Measurements from ENCODE around the gene SARDH. TPM values are rescaled to one million over a fixed set of nuclear protein-coding genes. Genes with fewer than 3 reads are reported as not detected.
A peak's percentile ranks its signal among the peaks of the same experiment; 100 is the strongest.

Gene SARDH
- total and polyA plus RNA-seq, 2 of the 8 experiments (the other 6 are each of a cell fraction or from before 2014, with no cell fraction given) = 6.4 to 7.4 TPM

DNA sequence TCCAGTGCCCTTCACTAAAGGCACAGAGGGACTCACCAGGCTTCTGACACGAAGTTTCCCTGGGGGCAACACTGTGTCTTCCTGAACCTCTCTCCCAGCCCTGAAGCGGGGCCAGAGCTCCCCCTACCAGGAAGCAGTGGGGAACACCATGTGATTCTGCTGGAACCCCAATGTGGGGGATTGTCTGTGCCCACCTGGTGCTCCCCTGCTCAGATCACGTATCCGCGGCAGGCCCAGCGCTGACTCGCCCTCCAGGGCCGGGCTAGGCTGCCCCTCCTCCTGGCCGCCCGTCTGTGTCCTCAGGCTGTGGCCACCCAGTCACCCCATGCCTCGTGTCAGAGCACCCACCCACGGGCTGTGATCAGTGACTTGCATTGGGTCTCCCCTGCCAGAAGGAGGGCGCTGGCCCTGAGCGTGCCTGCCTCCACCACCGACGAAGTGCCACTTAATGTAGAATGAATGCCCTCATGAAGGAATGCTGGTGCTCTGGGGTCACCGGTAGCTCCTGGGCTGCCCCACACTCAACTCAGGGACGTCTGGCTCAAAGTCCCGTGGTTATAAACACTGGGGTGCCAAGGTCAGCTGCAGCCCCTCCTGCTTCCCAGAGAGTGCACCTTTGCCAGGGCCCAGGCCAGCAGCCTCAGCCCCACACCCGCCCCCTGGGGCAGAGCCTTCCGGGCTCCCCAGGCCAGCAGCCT is 22.1 kb downstream of the SARDH start:
- CTCF ChIA-PET (ENCODE audit: partially characterized antibody) = interaction anchor here (0.6 to 4.7 kb wide), 35 partner anchors 9 to 220 kb away, joined by 3 to 39 read pairs (median 4); partner anchors contain the start of gene ADAMTSL2
- H3K4me2 ChIP-seq (ENCODE audit: insufficient read depth in 1 of 2, low read depth in 2 of 2, low read length in 2 of 2) = no peak overlapping the region
- TF ChIP-seq CHD1 (IDR thresholded peaks at IDR 0.05; ENCODE audit: low read depth, low read length) = no peak
- TF ChIP-seq SIN3A (conservative IDR thresholded peaks at IDR 0.05 in 1 of 2, IDR thresholded peaks at IDR 0.05 in 1 of 2; ENCODE audit: low read depth in 1 of 2, low read length in 2 of 2) = no peak
- TF ChIP-seq, protein P1, sequence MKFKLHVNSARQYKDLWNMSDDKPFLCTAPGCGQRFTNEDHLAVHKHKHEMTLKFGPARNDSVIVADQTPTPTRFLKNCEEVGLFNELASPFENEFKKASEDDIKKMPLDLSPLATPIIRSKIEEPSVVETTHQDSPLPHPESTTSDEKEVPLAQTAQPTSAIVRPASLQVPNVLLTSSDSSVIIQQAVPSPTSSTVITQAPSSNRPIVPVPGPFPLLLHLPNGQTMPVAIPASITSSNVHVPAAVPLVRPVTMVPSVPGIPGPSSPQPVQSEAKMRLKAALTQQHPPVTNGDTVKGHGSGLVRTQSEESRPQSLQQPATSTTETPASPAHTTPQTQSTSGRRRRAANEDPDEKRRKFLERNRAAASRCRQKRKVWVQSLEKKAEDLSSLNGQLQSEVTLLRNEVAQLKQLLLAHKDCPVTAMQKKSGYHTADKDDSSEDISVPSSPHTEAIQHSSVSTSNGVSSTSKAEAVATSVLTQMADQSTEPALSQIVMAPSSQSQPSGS (IDR thresholded peaks at IDR 0.05; ENCODE audit: low read length) = no peak
- no peak for TF ChIP-seq JUN (IDR thresholded peaks at IDR 0.05; ENCODE audit: low read depth, low read length)
- TF ChIP-seq CBX5 (IDR thresholded peaks at IDR 0.05; ENCODE audit: low read depth, low read length) = no peak
- no peak for TF ChIP-seq HDAC6 (IDR thresholded peaks at IDR 0.05; ENCODE audit: low read depth, low read length)
- TF ChIP-seq BCL11A (IDR thresholded peaks at IDR 0.05; ENCODE audit: low read depth in 2 of 2, low read length in 2 of 2) = no peak
- no peak for TF ChIP-seq ASH2L (IDR thresholded peaks at IDR 0.05; ENCODE audit: low read length)
- TF ChIP-seq BACH1 (IDR thresholded peaks at IDR 0.05; ENCODE audit: low read length) = no peak

More for the DNA sequence above, 22.1 kb downstream of the SARDH start:
- Histone ChIP-seq H3K9ac (replicated peaks in 1 of 4; ENCODE audit: extremely low read depth in 1 of 4, low read depth in 3 of 4, low read length in 3 of 4) (no peak overlapping the region), H2AK5ac (ENCODE audit: low read depth, low read length) (no peak overlapping the region), H3K23ac (ENCODE audit: insufficient read length) (no peak overlapping the region), H3K27ac (ENCODE audit: low read depth, low read length) (no peak overlapping the region), H4K91ac (replicated peaks; ENCODE audit: insufficient read length, low read length) (no peak overlapping the region), H3K4me1 (replicated peaks in 1 of 4; ENCODE audit: control insufficient read depth in 3 of 4, insufficient read depth in 4 of 4, low read length in 3 of 4) (peaks cover 0 to 9% (median 3%) of the 10 kb centered on the region in 4 experiments; a peak in 3 of 7 replicates), H2BK15ac (ENCODE audit: low read length) (no peak overlapping the region), H3K9me3 (ENCODE audit: insufficient read depth in 2 of 2, low read depth in 1 of 2, low read length in 1 of 2) (no peaks in the 10 kb centered on the region), H3K4ac (replicated peaks; ENCODE audit: insufficient read length, low read depth, low read length) (no peak overlapping the region), H3K56ac (replicated peaks; ENCODE audit: insufficient read length, low read depth, low read length) (no peak overlapping the region), H4K5ac (ENCODE audit: insufficient read length, low read depth, low read length) (no peak overlapping the region), H3K14ac (ENCODE audit: insufficient read length) (no peak overlapping the region), H3K27me3 (replicated peaks in 1 of 4; ENCODE audit: control insufficient read depth in 3 of 4, extremely low read depth in 1 of 4, insufficient read depth in 3 of 4, low read length in 3 of 4) (no peaks in the 10 kb centered on the region), H3K79me1 (ENCODE audit: low read depth, low read length) (no peaks in the 10 kb centered on the region), H3K36me3 (ENCODE audit: control insufficient read depth in 2 of 4, insufficient read depth in 4 of 4, low read length in 3 of 4) (no peaks in the 10 kb centered on the region), H3K79me2 (ENCODE audit: control insufficient read depth in 1 of 2, insufficient read depth in 2 of 2, low read length in 2 of 2) (no peaks in the 10 kb centered on the region), H2BK120ac (replicated peaks; ENCODE audit: low read depth, low read length) (no peak overlapping the region), H2AFZ (ENCODE audit: low read length) (no peak overlapping the region), H3K4me3 (ENCODE audit: extremely low read depth in 1 of 4, insufficient read depth in 2 of 4, low read depth in 3 of 4, low read length in 4 of 4) (no peak overlapping the region), H3K18ac (ENCODE audit: extremely low read depth, low read length) (0 out of 2 replicates have a peak overlapping the region, but pooled peaks have one; percentile 32), H2BK20ac (ENCODE audit: low read length) (no peak overlapping the region), H4K8ac (ENCODE audit: extremely low read depth, insufficient read depth, low read length) (no peak overlapping the region), H2BK5ac (ENCODE audit: low read depth, low read length) (peak overlapping the region; percentile 71; the same call in 1 of the 2 replicates), H3K23me2 (ENCODE audit: low read depth, low read length) (no peaks in the 10 kb centered on the region), H4K20me1 (replicated peaks in 1 of 2; ENCODE audit: control insufficient read depth in 1 of 2, insufficient read depth in 2 of 2, low read length in 2 of 2) (peaks cover 0 to 3% of the 10 kb centered on the region in 2 experiments), H2BK12ac (ENCODE audit: low read depth, low read length) (peak overlapping the region; percentile 39; the same call in 1 of the 2 replicates)
- POLR2A ChIA-PET (ENCODE audit: partially characterized antibody) = interaction anchor here (1.0 kb wide), 1 partner anchor 19 kb away, joined by 3 read pairs; no protein-coding TSS in a partner anchor
- peak in 1 of 2 experiments; percentile 80 for DNase-seq (ENCODE audit: low read depth in 1 of 2, low spot score in 2 of 2)
- FAIRE-seq = no peak
- WGBS, 2 experiments (ENCODE audit: extremely low coverage in 1 of 2, insufficient coverage in 1 of 2, insufficient read length in 1 of 2, insufficient replicate concordance in 2 of 2, low coverage in 1 of 2, low lambda C conversion rate in 2 of 2, missing lambda C conversion rate in 1 of 2) = 73% methylated on average over 21 of the region's 21 CpGs; no CpG with 5 or more reads in 1 of the 2 experiments
